Endothelial cell of umbilical vein (primary cell): ENCODE data around the gene PI3.

Experiments used
- EZH2 ChIP-seq: IDR thresholded peaks from 2 replicates; pipeline ENCODE4 v1.6.1; 2012; ENCODE audit warnings: borderline replicate concordance, low read depth, mild to moderate bottlenecking, moderate library complexity, low read length, inconsistent platforms; ENCODE audit not compliant: severe bottlenecking
- POLR2A ChIP-seq: IDR thresholded peaks from 2 replicates; pipeline ENCODE4 v1.6.1; 2012; ENCODE audit warnings: low read depth, mild to moderate bottlenecking, control low read depth, low read length
- POLR2AphosphoS5 ChIP-seq: IDR thresholded peaks from 2 replicates; pipeline ENCODE4 v1.6.1; 2012; ENCODE audit warnings: low read depth, mild to moderate bottlenecking, control low read depth, low read length, moderate library complexity; ENCODE audit not compliant: insufficient read depth
- TF ChIP-seq, protein P1 (sequence below), 2 donors: IDR thresholded peaks; 1 replicate in 1 of 2; 2 replicates in 1 of 2; pipeline ENCODE4 v1.5.1; 2011; ENCODE audit warnings: low read length in 2 of 2, mild to moderate bottlenecking in 2 of 2, moderate library complexity in 2 of 2, control low read depth in 1 of 2, inconsistent platforms in 1 of 2, low read depth in 1 of 2; ENCODE audit not compliant: insufficient read depth in 1 of 2; ENCODE audit errors: extremely low read depth in 1 of 2

DNA sequence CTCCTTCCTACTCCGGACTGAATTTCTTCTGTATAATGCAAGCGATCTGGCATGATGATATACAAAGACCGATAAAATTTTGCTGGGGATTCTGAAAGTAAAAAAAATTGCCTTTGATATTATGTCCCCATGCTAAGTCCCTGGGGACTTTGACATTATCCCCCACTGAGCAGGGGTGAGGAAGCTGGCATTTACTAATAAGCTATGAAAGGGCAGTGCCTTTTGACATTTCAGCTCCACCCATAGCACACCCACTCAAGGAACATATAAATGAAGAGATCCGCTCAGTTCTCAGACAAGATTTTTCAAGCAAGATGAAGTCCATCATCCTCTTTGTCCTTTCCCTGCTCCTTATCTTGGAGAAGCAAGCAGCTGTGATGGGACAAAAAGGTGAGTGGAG is 46.4 kb downstream of the PI3 start, which contains the start of gene SEMG2:
- TF ChIP-seq, protein P1, sequence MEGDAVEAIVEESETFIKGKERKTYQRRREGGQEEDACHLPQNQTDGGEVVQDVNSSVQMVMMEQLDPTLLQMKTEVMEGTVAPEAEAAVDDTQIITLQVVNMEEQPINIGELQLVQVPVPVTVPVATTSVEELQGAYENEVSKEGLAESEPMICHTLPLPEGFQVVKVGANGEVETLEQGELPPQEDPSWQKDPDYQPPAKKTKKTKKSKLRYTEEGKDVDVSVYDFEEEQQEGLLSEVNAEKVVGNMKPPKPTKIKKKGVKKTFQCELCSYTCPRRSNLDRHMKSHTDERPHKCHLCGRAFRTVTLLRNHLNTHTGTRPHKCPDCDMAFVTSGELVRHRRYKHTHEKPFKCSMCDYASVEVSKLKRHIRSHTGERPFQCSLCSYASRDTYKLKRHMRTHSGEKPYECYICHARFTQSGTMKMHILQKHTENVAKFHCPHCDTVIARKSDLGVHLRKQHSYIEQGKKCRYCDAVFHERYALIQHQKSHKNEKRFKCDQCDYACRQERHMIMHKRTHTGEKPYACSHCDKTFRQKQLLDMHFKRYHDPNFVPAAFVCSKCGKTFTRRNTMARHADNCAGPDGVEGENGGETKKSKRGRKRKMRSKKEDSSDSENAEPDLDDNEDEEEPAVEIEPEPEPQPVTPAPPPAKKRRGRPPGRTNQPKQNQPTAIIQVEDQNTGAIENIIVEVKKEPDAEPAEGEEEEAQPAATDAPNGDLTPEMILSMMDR (IDR thresholded peaks at IDR 0.05; ENCODE audit: extremely low read depth in 1 of 2, insufficient read depth in 1 of 2, low read depth in 1 of 2, low read length in 2 of 2): no peak
- TF ChIP-seq POLR2AphosphoS5: no peak
- no peak for TF ChIP-seq EZH2
- no peak for TF ChIP-seq POLR2A
